CD14-positive monocyte (primary cell): ENCODE measurements around the gene LIN7B. TPM values are rescaled to one million over a fixed set of nuclear protein-coding genes. Genes with fewer than 3 reads are reported as not detected.
A peak's percentile ranks its signal among the peaks of the same experiment; 100 is the strongest.

Experiments
- DNase-seq, 3 donors: peaks; one replicate each; pipeline ENCODE4 v3.0.0-alpha.2; 2011 to 2022
- H2AFZ ChIP-seq: 2 replicates; pipeline ENCODE4 v1.6.0; 2012; ENCODE audit warnings: mild to moderate bottlenecking, low read depth, low read length, inconsistent platforms; ENCODE audit not compliant: insufficient read depth, poor library complexity, severe bottlenecking
- H3K27ac ChIP-seq, 2 donors: 1 replicate in 1 of 2; 2 replicates in 1 of 2; pipeline ENCODE4 v1.5.1; 2012 to 2013; ENCODE audit warnings: low read length in 2 of 2, control low read depth in 1 of 2, inconsistent platforms in 1 of 2, low read depth in 1 of 2, mild to moderate bottlenecking in 1 of 2
- H3K27me3 ChIP-seq, 2 donors: one replicate each; pipeline versions ENCODE4 v1.6.0 to v1.6.1; 2011 to 2013; ENCODE audit warnings: low read length in 2 of 2; ENCODE audit not compliant: control insufficient read depth in 2 of 2, insufficient read depth in 2 of 2
- H3K36me3 ChIP-seq, 2 donors: replicated peaks in 1 of 2; 1 replicate in 1 of 2; 2 replicates in 1 of 2; pipeline versions ENCODE4 v1.5.1 to v1.6.1; 2012 to 2013; ENCODE audit warnings: low read length in 2 of 2, control low read depth in 1 of 2, inconsistent platforms in 1 of 2, mild to moderate bottlenecking in 1 of 2; ENCODE audit not compliant: insufficient read depth in 2 of 2, control insufficient read depth in 1 of 2
- H3K4me1 ChIP-seq, 2 donors: 1 replicate in 1 of 2; 2 replicates in 1 of 2; pipeline versions ENCODE4 v1.5.1 to v1.6.1; 2012 to 2013; ENCODE audit warnings: low read length in 2 of 2, control low read depth in 1 of 2, inconsistent platforms in 1 of 2, mild to moderate bottlenecking in 1 of 2, moderate library complexity in 1 of 2; ENCODE audit not compliant: insufficient read depth in 2 of 2, control insufficient read depth in 1 of 2
- H3K4me2 ChIP-seq: replicated peaks from 2 replicates; pipeline ENCODE3; 2012; ENCODE audit warnings: low read length, moderate library complexity, mild to moderate bottlenecking; ENCODE audit not compliant: poor library complexity, severe bottlenecking; ENCODE audit errors: extremely low read depth
- H3K4me3 ChIP-seq, 3 experiments: fragments of 200-600 bp in 1 of 3; sonication (generic) in 1 of 3; replicated peaks in 1 of 3; 1 replicate in 2 of 3; 2 replicates in 1 of 3; pipeline ENCODE4 v1.5.1; 2011 to 2013; ENCODE audit warnings: low read length in 3 of 3, mild to moderate bottlenecking in 3 of 3, control low read depth in 2 of 3, low read depth in 2 of 3, inconsistent platforms in 1 of 3, moderate library complexity in 1 of 3
- H3K79me2 ChIP-seq: 2 replicates; pipeline ENCODE4 v1.6.0; 2012; ENCODE audit warnings: mild to moderate bottlenecking, control low read depth, inconsistent platforms, low read length, moderate library complexity; ENCODE audit not compliant: insufficient read depth
- H3K9ac ChIP-seq: 2 replicates; pipeline ENCODE4 v1.6.0; 2017; ENCODE audit warnings: low read length, mild to moderate bottlenecking; ENCODE audit not compliant: insufficient read depth, poor library complexity, severe bottlenecking
- H3K9me3 ChIP-seq, 2 donors: replicated peaks in 1 of 2; 1 replicate in 1 of 2; 2 replicates in 1 of 2; pipeline versions ENCODE4 v1.5.1 to v1.6.1; 2012 to 2013; ENCODE audit warnings: low read length in 2 of 2, control low read depth in 1 of 2; ENCODE audit not compliant: control insufficient read depth in 1 of 2, insufficient read depth in 1 of 2
- H4K20me1 ChIP-seq: 2 replicates; pipeline ENCODE4 v1.6.0; 2012; ENCODE audit warnings: mild to moderate bottlenecking, low read length, control low read depth, moderate library complexity; ENCODE audit not compliant: insufficient read depth
- H3K27ac Mint-ChIP-seq, 7 donors: one replicate each; pipeline ENCODE4 v1.8.0; 2020; ENCODE audit warnings: mild to moderate bottlenecking in 7 of 7, mixed read lengths in 7 of 7, moderate library complexity in 6 of 7, inconsistent platforms in 2 of 7
- H3K27me3 Mint-ChIP-seq, 3 donors: one replicate each; pipeline ENCODE4 v1.8.0; 2021 to 2022; ENCODE audit warnings: low read depth in 3 of 3, mild to moderate bottlenecking in 3 of 3, mixed read lengths in 3 of 3, moderate library complexity in 3 of 3, inconsistent platforms in 1 of 3
- H3K36me3 Mint-ChIP-seq, 2 donors: one replicate each; pipeline ENCODE4 v1.8.0; 2020; ENCODE audit warnings: mixed read lengths in 2 of 2, inconsistent platforms in 1 of 2, mild to moderate bottlenecking in 1 of 2
- H3K4me1 Mint-ChIP-seq: one replicate; pipeline ENCODE4 v1.8.0; 2020; ENCODE audit warnings: mild to moderate bottlenecking, mixed read lengths
- H3K4me3 Mint-ChIP-seq, 2 donors: one replicate each; pipeline ENCODE4 v1.8.0; 2020; ENCODE audit warnings: mild to moderate bottlenecking in 2 of 2, mixed read lengths in 2 of 2, moderate library complexity in 1 of 2
- H3K9me3 Mint-ChIP-seq, 7 donors: one replicate each; pipeline ENCODE4 v1.8.0; 2020 to 2022; ENCODE audit warnings: mixed read lengths in 7 of 7, mild to moderate bottlenecking in 6 of 7, moderate library complexity in 6 of 7, inconsistent platforms in 2 of 7
- WGBS: methylation state at CpG from one replicate; pipeline ENCODE4 v1.1.5; 2013; ENCODE audit warnings: missing lambda C conversion rate; ENCODE audit not compliant: insufficient coverage; 5-methylcytosine and 5-hydroxymethylcytosine counted together
- intact Hi-C, 2 donors: fragments of 100-400 bp; cut with micrococcal nuclease; formaldehyde crosslinking; loops; one replicate each; pipeline versions ENCODE4 v1.15.0 to v1.15.1; 2023
- polyA plus RNA-seq, 3 donors: library from polyadenylated mRNA; depleted of rRNA in 1 of 3; unstranded in 2 of 3; stranded (reverse) in 1 of 3; fragments of 300-500 nt in 2 of 3; fragments of >200 nt in 1 of 3; fragmentation: Illumina TruSeq in 2 of 3; gene quantifications; 1 replicate in 2 of 3; 2 replicates in 1 of 3; pipeline ENCODE4 v1.2.3, GENCODE V29; 2012 to 2021
- TF ChIP-seq, protein P1 (sequence below): fragments of 200-600 bp; IDR thresholded peaks from one replicate; pipeline ENCODE4 v1.8.0; 2022; ENCODE audit warnings: antibody characterized with exemption, mild to moderate bottlenecking

The LIN7B gene
- polyA plus RNA-seq, 3 donors = 4.1 to 9.2 (median 4.2) TPM

DNA sequence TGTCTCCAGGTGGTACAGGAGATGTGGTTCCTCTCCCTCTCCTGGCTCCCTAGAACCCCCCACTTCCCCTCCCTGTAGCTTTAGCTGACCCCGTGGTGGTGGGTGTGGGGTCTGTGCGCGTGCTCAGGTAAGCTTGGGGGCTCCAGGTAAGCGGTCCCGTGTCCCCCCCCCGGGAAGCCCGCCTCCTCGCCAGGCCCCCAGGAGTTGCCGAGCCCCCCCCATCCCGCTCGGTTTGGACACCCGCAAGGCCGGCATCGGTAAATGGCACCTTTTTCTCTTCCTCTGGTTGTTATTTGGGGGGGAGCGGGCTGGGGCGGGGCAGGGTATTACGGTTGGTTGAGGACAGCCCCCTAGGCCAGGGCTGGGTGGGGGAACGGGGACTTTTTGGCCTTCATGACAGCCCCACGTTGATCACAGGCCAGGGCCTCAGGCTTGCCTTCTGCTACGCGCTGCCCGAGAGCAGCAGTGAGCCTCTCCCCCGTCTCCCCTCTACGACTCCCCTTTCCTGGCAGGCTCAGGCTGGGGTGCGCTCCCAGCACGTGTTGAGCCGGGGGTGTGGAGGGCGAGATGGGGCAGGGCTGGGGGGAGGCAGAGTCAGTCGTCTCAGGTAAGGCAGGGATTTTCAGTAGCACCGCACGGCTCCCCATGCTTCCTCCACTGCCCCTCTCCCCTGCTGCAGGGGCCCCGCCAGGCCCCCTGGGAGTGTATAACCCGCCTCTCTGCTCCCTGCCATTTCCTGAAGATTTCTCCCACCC lies 10.7 kb upstream of the LIN7B start:
- no peak overlapping the region for H3K27ac ChIP-seq
- TF ChIP-seq, protein P1, sequence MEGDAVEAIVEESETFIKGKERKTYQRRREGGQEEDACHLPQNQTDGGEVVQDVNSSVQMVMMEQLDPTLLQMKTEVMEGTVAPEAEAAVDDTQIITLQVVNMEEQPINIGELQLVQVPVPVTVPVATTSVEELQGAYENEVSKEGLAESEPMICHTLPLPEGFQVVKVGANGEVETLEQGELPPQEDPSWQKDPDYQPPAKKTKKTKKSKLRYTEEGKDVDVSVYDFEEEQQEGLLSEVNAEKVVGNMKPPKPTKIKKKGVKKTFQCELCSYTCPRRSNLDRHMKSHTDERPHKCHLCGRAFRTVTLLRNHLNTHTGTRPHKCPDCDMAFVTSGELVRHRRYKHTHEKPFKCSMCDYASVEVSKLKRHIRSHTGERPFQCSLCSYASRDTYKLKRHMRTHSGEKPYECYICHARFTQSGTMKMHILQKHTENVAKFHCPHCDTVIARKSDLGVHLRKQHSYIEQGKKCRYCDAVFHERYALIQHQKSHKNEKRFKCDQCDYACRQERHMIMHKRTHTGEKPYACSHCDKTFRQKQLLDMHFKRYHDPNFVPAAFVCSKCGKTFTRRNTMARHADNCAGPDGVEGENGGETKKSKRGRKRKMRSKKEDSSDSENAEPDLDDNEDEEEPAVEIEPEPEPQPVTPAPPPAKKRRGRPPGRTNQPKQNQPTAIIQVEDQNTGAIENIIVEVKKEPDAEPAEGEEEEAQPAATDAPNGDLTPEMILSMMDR = no peak
- WGBS = 99% methylated on average over 11 of the region's 33 CpGs
- H3K4me1 ChIP-seq = no peaks in the 10 kb centered on the region
- peaks cover 90% of the 10 kb centered on the region for H4K20me1 ChIP-seq
- H3K79me2 ChIP-seq = peaks cover 3% of the 10 kb centered on the region
- DNase-seq = no peak
- Mint-ChIP-seq H3K27me3 (no peaks in the 10 kb centered on the region), H3K9me3 (peaks cover 0 to 1% (median 0%) of the 10 kb centered on the region in 7 donors), H3K4me1 (no peaks in the 10 kb centered on the region), H3K36me3 (peaks cover 72 to 96% of the 10 kb centered on the region in 2 donors), H3K4me3 (no peak overlapping the region), H3K27ac (no peak overlapping the region)
- no peak overlapping the region for H2AFZ ChIP-seq
- no peaks in the 10 kb centered on the region for H3K9me3 ChIP-seq
- H3K27me3 ChIP-seq = no peaks in the 10 kb centered on the region
- no peak overlapping the region for H3K4me2 ChIP-seq
- no peak overlapping the region for H3K4me3 ChIP-seq
- H3K9ac ChIP-seq = no peak overlapping the region
- peaks cover 84 to 98% of the 10 kb centered on the region in 2 donors for H3K36me3 ChIP-seq
- intact Hi-C loops = no loop called here

DNA sequence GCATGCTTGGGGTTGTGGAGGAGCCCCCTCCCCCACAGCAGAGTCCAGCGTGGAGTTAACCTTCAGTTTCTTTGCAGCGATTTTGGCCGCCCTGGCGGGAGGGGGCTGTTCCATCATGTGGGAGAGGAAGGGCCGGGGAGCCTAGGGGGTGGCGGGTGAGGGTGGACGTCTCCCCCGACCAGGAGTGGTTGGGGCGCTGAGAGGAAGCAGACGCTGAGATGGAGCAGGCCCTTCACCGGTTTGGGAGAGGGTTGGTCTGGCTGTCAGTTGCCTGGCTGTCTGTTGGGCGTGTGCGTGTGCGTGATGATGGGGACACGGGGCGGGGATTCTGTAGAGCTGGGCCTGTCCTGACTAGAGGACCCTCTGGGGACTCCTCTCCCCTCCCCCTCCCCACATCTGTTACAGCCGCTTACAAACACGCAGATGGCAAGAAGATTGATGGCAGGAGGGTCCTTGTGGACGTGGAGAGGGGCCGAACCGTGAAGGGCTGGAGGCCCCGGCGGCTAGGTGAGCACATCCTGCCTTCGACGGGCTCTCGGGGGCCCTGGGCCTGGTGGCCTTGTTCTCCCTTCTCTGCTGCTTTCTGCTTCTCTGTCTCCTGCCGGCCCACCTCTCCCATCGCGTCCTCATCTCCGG lies 9.8 kb upstream of the LIN7B start:
- H3K9me3 Mint-ChIP-seq = peaks cover 0 to 1% (median 0%) of the 10 kb centered on the region in 7 donors
- H2AFZ ChIP-seq = no peak overlapping the region
- H3K9me3 ChIP-seq = no peaks in the 10 kb centered on the region
- DNase-seq = no peak
- H3K27me3 ChIP-seq = no peaks in the 10 kb centered on the region
- H3K4me3 ChIP-seq = no peak overlapping the region
- intact Hi-C loops = no loop called here
- 87% methylated on average over 17 of the region's 30 CpGs for WGBS
- H3K4me1 ChIP-seq = no peaks in the 10 kb centered on the region
- peaks cover 72 to 96% of the 10 kb centered on the region in 2 donors for H3K36me3 Mint-ChIP-seq
- H3K79me2 ChIP-seq = no peaks in the 10 kb centered on the region
- peak overlapping the region in 3 of 7 donors; percentile 45 to 58 (median 46) for H3K27ac Mint-ChIP-seq
- H3K4me2 ChIP-seq = no peak overlapping the region
- no peak overlapping the region for H3K27ac ChIP-seq
- no peak overlapping the region for H3K4me3 Mint-ChIP-seq
- H3K9ac ChIP-seq = no peak overlapping the region
- peaks cover 83 to 98% of the 10 kb centered on the region in 2 donors for H3K36me3 ChIP-seq
- no peaks in the 10 kb centered on the region for H3K4me1 Mint-ChIP-seq
- H3K27me3 Mint-ChIP-seq = no peaks in the 10 kb centered on the region
- peaks cover 90% of the 10 kb centered on the region for H4K20me1 ChIP-seq
- TF ChIP-seq, protein P1 = no peak
